ENCODE results near the gene ALK. TPM values are rescaled to one million over a fixed set of nuclear protein-coding genes. Genes with fewer than 3 reads are reported as not detected.
"Not testable (repeated sequence)": the region's sequence is repeated elsewhere in the genome, so short reads cannot be mapped to it uniquely, and the experiment has no call there.

The ALK gene
- total RNA-seq, 1 experiment from 2014 or later: 0.37 TPM

DNA sequence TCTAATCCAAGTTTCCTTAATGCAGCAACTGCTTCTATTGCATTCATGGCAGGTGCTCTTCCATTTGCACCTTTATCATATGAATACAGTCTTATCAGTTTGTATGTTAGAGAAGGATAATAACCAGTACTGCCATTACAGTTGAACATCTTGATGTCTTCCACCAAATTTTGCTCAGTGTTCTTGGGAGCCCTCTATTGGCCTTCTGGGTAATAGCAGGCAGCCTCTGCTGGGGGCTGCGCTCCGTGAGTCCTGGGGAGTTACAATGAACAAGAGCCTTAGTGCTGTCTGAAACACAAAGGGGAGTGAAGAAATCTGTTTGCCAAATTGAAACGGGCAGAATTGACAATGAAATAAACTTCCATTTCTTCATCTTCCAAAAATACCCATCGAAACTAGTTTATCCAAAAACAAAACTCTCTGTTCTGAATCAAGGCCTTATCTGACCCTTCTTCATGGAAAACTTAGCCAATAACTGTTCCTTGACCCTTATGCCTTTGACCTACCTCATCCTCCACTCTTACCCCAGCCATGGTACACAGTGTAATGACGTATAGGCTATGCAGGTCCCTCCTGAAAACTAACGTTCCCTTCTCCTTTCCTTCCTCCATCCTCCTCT, 79.9 kb downstream of the ALK start:
- DNase-seq (ENCODE audit: low read depth): peak; percentile 20

- no peak for DNase-seq (ENCODE audit: low read depth)
These were observed 82.1 kb downstream of the ALK start for GRCh38 chr2:29839306-29839705.

DNA sequence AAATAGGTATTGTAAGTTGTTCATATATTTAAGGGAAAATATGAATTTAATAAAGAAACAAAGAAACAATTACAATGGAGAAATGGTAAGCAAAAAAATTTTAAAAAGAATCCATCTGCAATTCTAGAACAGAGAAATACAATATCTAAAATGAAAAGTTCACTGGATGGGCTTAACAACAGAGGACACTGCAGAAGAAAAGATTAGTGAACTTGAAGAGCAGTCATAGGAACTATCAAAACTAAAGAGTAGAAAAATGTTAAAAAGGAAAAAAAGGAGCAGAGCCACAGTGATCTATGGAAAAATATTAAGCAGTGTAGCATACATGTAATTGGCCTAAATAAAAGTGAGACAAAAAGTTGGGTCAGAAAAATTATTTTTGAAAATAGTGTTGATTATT, 83.5 kb downstream of the ALK start:
- DNase-seq (ENCODE audit: low read depth): no peak

GRCh38 chr2:29834624-29835023, 86.8 kb downstream of the ALK start:
- peak; percentile 85 for DNase-seq (ENCODE audit: low read depth)

DNA sequence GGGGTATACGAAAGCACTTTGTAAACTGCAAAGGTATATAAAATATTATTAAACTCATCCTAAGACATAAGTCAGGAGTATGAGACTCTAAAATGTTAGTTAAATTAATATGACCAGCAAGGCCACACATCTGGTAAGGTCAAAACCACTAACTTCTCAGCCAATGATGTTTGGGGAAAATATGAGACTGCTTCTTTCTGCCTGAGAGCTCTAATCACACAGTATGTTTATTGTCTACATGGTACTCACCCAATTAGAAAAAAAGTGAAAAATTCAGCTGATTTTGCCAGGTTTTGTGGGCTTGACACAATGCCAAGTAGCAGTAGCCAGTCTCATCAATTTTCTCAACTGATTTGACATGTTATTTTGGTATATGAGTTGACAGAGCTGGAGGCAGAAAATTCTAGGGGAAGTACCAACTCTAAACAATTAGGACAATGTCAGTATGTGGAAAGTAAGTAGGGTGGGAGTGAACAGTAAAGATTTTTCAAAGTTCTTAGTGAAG, 87.3 kb downstream of the ALK start:
- peak; percentile 58 for DNase-seq (ENCODE audit: low read depth)

- no peak for DNase-seq (ENCODE audit: low read depth)
These were observed 89.8 kb downstream of the ALK start for GRCh38 chr2:29831560-29831959.

DNA sequence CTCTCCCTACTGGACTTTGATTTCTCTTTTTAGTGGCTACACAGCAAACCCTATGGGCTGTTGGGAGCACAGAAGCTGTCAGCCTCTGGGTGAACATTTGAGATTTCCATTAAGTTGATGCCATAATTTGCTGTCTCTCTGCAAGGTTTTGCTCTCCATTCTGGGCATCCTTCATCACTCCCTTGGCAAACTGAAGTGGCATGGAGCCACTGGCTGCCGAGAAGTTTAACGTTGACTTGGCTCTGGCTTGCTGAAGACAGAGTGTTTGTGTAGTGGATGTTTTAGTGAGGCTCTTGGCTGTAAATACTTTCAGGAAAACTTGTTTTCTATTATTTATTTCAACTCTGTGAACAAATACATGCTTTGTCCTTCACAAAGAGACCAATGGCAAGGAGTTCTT, 91.5 kb downstream of the ALK start:
- DNase-seq (ENCODE audit: low read depth): no peak

- DNase-seq (ENCODE audit: low read depth): not testable (repeated sequence)
These were observed 97.2 kb downstream of the ALK start for GRCh38 chr2:29824145-29824544.

DNA sequence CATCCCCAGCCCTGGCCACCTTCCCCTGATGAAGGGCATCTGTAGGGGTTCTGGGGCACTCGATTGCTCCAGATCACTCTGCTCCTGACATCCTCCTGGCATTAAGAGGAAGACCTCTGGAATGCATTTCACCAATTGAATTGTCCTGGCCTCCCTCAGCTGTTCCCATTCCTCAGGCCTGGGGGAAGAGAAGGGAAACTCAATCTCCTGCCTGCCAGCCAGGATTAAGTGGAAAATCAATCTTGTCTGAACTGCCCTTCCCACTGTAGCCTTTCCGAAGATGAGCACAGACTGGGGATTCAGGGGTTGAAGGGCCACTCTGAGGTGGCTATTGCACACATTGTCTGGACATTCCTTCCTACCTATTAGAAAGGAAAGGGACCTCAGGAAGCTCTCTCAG, 99.8 kb downstream of the ALK start:
- no peak for DNase-seq (ENCODE audit: low read depth)

- no peak for DNase-seq (ENCODE audit: low read depth)
These were observed 101.8 kb downstream of the ALK start for GRCh38 chr2:29819570-29819969.

- no peak for DNase-seq (ENCODE audit: low read depth)
These were observed 103.3 kb downstream of the ALK start for GRCh38 chr2:29817801-29818680.

DNA sequence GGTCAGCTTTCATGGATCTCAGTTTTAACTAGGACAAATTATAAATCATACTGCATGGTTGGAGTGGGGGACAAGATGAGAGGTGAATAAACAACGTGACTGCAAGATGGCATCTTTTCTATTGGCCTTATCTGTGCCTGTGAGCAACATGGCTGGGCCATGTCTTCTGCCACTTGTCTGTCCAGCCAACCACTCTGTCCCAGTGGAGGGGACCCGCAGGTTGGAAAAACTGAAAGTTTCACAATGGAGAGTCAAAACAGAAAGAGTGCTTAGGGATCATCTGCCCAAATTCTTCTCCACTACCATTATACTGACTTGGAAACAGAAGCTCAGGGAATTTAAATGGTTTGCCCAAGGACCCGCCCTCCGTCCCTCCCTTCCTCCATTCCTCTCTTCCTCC, 104.1 kb downstream of the ALK start:
- no peak for DNase-seq (ENCODE audit: low read depth)

DNA sequence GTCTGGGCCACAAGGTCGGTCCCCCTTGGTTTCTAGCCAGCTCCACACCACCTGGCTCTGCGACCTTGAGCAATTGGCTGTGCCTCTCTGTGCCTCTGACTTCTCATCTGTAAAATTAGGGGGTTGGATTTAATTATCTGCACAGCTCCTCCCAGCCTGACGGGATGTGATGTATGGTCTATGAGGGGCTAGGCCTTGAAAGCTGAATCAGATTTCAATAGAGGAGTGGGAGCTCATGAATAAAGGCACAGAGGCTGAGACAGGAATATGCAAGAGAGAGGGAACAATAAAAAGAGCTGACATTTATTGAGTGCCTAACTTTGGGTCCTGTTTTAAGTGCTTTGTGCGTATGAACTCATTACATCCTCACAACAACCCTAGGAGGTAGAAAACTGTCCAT, 104.7 kb downstream of the ALK start:
- no peak for DNase-seq (ENCODE audit: low read depth)

DNA sequence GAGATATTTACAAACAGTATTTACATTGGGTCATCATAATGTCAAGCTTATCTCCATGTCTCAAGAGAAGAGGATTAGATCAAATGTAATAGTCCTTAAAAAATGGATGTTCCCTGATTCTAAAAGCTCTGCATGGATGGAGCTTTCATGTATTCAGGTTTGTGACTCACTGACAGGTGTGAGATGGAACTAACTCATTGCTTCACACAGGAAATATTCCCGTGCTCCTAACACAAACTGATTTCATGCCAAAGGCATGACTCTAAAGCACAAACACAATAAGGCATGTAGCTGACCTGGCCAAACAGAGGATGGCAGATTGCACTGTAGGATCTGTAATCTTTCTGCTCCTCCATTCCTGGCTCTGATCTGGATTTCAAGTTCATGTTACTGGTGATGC, 110.0 kb downstream of the ALK start:
- peak; percentile 66 for DNase-seq (ENCODE audit: low read depth)

- DNase-seq (ENCODE audit: low read depth): peak; percentile 66
These were observed 110.4 kb downstream of the ALK start for GRCh38 chr2:29810956-29811355.

GRCh38 chr2:29808321-29808720, 113.1 kb downstream of the ALK start:
- DNase-seq (ENCODE audit: low read depth): peak; percentile 2

- no peak for DNase-seq (ENCODE audit: low read depth)
These were observed 114.3 kb downstream of the ALK start for GRCh38 chr2:29807082-29807481.

DNA sequence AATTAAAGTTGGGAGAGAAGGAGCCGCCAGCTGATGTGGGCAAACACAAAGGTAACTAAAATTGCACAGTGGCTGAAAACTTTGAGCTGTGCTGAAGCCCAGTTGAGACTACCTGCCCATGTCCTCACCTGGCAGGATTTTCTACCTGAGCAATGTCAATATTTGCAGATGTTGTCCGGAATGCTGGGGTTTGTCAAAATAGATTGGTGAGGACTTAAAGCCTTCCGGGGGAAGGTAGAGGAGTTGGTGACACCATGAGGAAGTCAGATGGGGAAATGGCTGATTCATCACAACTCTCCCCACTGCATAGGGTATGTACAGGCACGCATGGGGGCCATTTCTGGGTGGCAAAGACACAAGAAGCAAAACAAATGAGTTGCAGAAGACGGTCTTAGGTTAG, 114.9 kb downstream of the ALK start:
- DNase-seq (ENCODE audit: low read depth): no peak

- DNase-seq (ENCODE audit: low read depth): no peak
These were observed 116.7 kb downstream of the ALK start for GRCh38 chr2:29804671-29805070.

- peak; percentile 16 for DNase-seq (ENCODE audit: low read depth)
These were observed 117.8 kb downstream of the ALK start for GRCh38 chr2:29803537-29803936.

- DNase-seq (ENCODE audit: low read depth): peak; percentile 46
These were observed 118.4 kb downstream of the ALK start for GRCh38 chr2:29802986-29803385.

GRCh38 chr2:29799628-29800027, 121.8 kb downstream of the ALK start:
- no peak for DNase-seq (ENCODE audit: low read depth)

DNA sequence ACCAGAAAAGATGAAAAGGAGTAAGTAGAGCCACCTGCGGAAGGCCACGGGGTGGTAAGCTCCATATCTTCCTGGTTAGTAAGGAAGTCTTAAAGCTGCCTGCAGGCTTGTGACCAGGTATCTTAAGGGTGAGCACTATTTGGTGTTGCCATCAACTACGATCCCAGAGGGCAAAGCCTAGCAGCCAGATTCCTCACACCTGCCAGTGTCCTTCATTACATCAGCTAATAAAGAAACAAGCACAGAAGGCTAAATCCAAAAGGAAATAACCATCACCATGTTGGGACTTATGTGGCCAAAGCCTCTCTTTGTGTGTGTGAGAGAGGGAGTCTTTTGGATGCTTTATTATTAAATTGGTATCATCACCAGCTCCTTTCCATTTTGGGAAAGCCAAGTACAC, 123.5 kb downstream of the ALK start:
- DNase-seq (ENCODE audit: low read depth): no peak

Data from M059J (cell line).